Stimulated activated naive B cell treated with anti-CD40 and anti-IgM and Interleukin-4, amounts not matched to agents 10 μg/mL and 1 μg/mL and 100 μg/mL, for 72 hours (primary cell): Measurements from ENCODE around the gene CHEK1.

Experiments used
- ATAC-seq, 2 donors: fragments of 150-1000 bp; cut with Tn5 transposase; replicated peaks; 2 replicates each; pipeline ENCODE4 v1.10.0; 2021; ENCODE audit warnings: moderate library complexity in 1 of 2
- DNase-seq: peaks from one replicate; pipeline ENCODE4 v3.0.0; 2021
- H3K27ac Mint-ChIP-seq: one replicate; pipeline ENCODE4 v1.8.0; 2022; ENCODE audit warnings: mild to moderate bottlenecking, mixed read lengths
- H3K27me3 Mint-ChIP-seq, 2 donors: one replicate each; pipeline ENCODE4 v1.8.0; 2022; ENCODE audit warnings: mixed read lengths in 2 of 2
- H3K36me3 Mint-ChIP-seq, 2 donors: one replicate each; pipeline ENCODE4 v1.8.0; 2022; ENCODE audit warnings: mixed read lengths in 2 of 2, mild to moderate bottlenecking in 1 of 2
- H3K4me1 Mint-ChIP-seq, 2 donors: one replicate each; pipeline ENCODE4 v1.8.0; 2022; ENCODE audit warnings: mixed read lengths in 2 of 2, mild to moderate bottlenecking in 1 of 2
- H3K4me3 Mint-ChIP-seq, 2 donors: one replicate each; pipeline ENCODE4 v1.8.0; 2022; ENCODE audit warnings: mild to moderate bottlenecking in 2 of 2, mixed read lengths in 2 of 2, moderate library complexity in 1 of 2
- H3K9me3 Mint-ChIP-seq, 2 donors: one replicate each; pipeline ENCODE4 v1.8.0; 2022; ENCODE audit warnings: mixed read lengths in 2 of 2, mild to moderate bottlenecking in 1 of 2

The CHEK1 gene

DNA sequence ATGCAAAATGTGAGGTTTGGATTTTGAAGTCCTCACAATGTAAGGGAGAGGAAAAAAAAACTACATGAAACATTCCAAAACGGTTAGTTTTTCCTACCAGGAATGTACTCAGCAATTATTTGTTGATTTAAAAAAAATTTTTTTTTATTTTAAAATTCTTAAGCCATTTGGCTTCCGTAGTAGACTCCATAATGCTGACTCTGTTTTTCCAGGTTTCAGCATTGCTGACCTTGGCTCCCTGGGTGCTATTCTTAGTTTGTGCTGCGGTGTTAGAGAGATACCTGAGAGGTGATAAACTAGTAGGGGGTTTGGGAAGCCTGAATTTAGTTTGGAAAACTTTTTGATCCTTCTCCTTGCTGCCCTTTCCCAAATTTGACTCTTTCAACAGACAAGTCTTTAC lies 21.8 kb upstream of the CHEK1 start:
- DNase-seq (no peak), ATAC-seq (no peak)
- Mint-ChIP-seq H3K4me1 (peaks cover 4 to 8% of the 10 kb centered on the region in 2 donors), H3K27ac (peak overlapping the region; percentile 20), H3K9me3 (no peaks in the 10 kb centered on the region), H3K4me3 (no peak overlapping the region), H3K27me3 (no peaks in the 10 kb centered on the region), H3K36me3 (peaks cover 39% of the 10 kb centered on the region in 2 donors)

DNA sequence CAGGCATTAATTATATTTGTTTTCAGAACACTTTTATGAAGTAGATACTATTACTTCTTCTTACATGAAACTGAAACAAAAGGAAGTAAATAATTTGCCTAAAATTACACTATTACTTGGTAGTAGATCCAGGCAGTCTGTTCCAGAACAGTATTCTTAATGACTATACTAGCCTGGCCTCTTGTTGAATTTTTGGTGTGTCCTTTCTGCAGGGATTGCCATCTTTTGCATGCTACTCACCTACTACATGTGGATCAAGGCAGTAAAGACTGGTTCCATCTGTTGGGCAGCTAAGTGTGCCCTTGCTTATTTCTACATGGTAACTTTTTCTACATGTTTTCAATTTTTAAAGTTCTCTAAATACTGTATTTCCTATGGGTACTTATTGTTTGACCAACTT lies 19.5 kb upstream of the CHEK1 start:
- DNase-seq (no peak), ATAC-seq (no peak)
- Mint-ChIP-seq H3K9me3 (no peaks in the 10 kb centered on the region), H3K4me1 (peaks cover 2 to 8% of the 10 kb centered on the region in 2 donors), H3K27me3 (no peaks in the 10 kb centered on the region), H3K36me3 (peaks cover 47 to 48% of the 10 kb centered on the region in 2 donors), H3K27ac (no peak overlapping the region), H3K4me3 (no peak overlapping the region)

DNA sequence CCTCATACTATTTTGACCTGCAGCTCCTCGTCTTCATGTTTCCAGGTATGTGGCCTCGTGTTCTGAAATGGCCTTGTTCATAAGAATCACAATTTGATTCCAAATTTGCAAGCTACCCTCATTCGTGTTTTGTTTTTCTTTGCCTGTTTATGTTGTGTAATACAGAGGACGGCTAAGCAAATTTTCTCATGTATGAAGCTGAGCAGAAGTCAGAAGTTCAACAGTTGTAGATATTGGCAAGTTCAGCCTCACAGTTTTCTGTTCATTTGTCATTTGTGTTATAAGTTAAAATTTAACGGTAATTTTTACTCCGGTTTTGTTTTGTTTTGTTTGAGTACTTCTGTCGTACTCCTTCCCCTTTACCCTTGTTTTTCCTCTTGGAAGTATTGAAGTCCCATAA lies 15.4 kb upstream of the CHEK1 start:
- Mint-ChIP-seq H3K9me3 (no peaks in the 10 kb centered on the region), H3K27me3 (no peaks in the 10 kb centered on the region), H3K4me3 (no peak overlapping the region), H3K36me3 (peaks cover 53 to 55% of the 10 kb centered on the region in 2 donors), H3K27ac (no peak overlapping the region), H3K4me1 (peaks cover 0 to 1% of the 10 kb centered on the region in 2 donors)
- DNase-seq: no peak
- no peak for ATAC-seq

DNA sequence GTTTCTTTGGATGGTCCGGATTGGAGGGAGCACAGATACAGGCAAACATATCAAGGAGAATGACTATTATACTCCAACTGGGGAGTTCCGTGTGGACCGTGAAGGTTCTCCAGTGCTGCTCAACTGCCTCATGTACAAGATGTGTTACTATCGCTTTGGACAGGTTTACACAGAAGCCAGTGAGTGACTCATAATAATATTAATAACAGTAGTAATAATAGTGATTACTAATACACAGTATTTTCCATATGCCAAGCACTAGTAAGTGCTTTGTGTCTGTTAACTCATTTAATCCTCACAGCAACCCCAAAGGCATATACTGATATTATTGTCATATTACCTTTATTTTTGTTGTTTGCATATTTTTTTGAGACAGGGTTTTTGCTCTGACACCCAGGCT lies 6.6 kb upstream of the CHEK1 start:
- Mint-ChIP-seq H3K27me3 (no peaks in the 10 kb centered on the region), H3K36me3 (peaks cover 24 to 38% of the 10 kb centered on the region in 2 donors), H3K27ac (no peak overlapping the region), H3K4me3 (no peak overlapping the region), H3K4me1 (no peaks in the 10 kb centered on the region), H3K9me3 (no peaks in the 10 kb centered on the region)
- DNase-seq (no peak), ATAC-seq (no peak)

DNA sequence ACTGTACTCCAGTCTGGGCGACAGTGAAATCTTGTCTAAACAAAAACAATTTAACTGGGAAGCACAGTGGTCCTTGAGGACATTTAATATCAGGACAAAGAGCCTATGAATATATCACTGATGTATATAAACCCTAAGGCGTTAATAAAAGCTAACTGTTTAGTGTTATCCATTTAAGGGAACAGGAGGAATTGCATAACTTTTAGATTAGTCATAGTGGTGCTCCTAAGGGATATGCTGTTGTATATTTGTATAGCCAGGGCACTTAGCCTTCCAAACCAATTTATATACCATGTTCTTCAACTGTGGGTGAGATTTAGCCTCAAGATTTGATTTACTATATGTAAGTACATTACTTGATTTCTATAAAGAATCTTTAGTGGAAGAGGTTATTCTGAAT lies 3.0 kb upstream of the CHEK1 start:
- no peak overlapping the region for H3K4me3 Mint-ChIP-seq
- H3K27ac Mint-ChIP-seq: no peak overlapping the region
- DNase-seq: no peak

DNA sequence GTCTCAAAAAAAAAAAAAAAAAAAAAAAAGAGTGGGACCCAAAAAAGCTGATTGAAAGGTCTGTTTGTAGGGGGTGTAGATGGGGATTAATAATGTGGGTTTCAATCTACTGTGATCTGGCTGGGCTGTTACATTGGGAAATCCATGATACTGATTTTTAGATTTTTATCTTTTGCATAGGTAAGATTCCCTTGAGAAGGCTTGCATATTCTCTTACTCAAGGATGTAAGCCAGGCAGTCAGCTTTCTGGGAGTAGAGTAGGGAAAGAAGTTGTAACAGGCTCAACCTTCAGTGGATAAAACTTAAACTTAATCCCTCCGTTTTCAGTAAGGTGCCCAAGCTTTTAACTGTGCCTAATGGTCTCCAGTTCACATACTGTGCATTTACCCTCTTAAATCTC lies 1.9 kb upstream of the CHEK1 start:
- ATAC-seq: no peak
- Mint-ChIP-seq H3K4me3 (no peak overlapping the region), H3K27me3 (no peaks in the 10 kb centered on the region), H3K36me3 (peaks cover 17 to 40% of the 10 kb centered on the region in 2 donors), H3K9me3 (no peaks in the 10 kb centered on the region), H3K27ac (no peak overlapping the region), H3K4me1 (peaks cover 13 to 31% of the 10 kb centered on the region in 2 donors)
- no peak for DNase-seq

More for the DNA sequence above, 3.0 kb upstream of the CHEK1 start:
- no peak for ATAC-seq
- Mint-ChIP-seq H3K4me1 (peaks cover 11 to 25% of the 10 kb centered on the region in 2 donors), H3K9me3 (no peaks in the 10 kb centered on the region), H3K27me3 (no peaks in the 10 kb centered on the region), H3K36me3 (peaks cover 13 to 33% of the 10 kb centered on the region in 2 donors)

DNA sequence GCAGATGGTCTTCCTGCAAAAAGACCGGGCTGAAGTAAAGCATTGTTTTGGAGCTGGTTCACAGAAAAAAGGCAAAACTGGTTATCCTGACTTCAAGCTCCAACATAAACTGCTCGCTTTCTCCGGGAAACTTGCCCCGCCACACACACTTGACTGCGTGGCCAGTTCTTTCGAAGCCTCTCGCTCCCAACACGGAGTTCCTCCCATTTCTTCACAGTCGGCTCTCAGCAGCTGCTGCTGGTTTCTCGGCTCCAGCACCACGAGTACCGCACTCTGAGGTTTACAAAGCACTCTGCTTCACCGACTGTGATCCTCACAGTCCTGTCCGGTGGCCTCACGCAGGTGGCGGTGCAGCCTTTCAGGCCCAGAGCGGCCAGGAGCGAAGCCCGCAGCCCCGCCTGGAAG lies 264 bp downstream of the CHEK1 start:
- H3K9me3 Mint-ChIP-seq: no peaks in the 10 kb centered on the region
- no peaks in the 10 kb centered on the region for H3K27me3 Mint-ChIP-seq
- ATAC-seq (no peak), DNase-seq (no peak)
- peak overlapping the region; percentile 87 to 90 for H3K4me3 Mint-ChIP-seq
- peak overlapping the region; percentile 96 for H3K27ac Mint-ChIP-seq
- H3K4me1 Mint-ChIP-seq: peaks cover 13 to 31% of the 10 kb centered on the region in 2 donors
- H3K36me3 Mint-ChIP-seq: peaks cover 10 to 37% of the 10 kb centered on the region in 2 donors

DNA sequence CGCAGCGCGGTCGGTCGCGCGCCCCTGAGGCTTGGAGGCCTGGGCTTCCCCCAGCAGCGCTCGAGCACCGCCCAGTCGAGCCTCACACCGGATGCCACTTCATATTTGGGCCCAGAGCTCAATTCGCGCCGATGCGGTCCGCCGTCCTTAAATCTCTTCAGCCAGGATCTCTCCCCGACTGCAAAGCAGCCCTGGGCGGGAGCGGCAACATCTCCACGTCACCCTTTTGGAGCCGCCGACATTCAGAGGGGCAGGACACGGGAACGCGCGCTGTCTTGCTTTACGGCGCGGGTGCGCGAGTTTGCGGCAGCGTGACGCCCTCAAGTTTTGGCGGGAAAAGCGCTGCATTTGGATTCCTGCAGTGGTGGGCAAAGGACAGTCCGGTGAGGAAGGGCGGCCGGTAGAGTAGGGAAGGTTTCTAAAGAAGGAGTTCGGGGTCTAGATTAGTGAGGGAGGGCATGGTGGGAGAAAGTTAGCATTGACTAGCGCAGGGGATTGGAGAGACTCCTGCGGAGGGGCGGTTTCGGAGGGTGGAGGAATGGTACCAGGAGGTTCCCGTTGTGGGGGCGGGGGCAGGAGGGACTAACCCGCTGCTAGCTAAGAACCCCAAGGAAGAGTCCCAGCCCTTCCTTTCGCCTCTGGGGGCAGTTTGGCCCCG lies 796 bp downstream of the CHEK1 start:
- peak; percentile 90 to 94 for ATAC-seq
- Mint-ChIP-seq H3K4me1 (peaks cover 13 to 31% of the 10 kb centered on the region in 2 donors), H3K36me3 (peaks cover 11 to 37% of the 10 kb centered on the region in 2 donors), H3K4me3 (peak overlapping the region; percentile 87 to 90), H3K27me3 (no peaks in the 10 kb centered on the region), H3K9me3 (no peaks in the 10 kb centered on the region), H3K27ac (peak overlapping the region; percentile 96)
- peak; percentile 86 for DNase-seq

DNA sequence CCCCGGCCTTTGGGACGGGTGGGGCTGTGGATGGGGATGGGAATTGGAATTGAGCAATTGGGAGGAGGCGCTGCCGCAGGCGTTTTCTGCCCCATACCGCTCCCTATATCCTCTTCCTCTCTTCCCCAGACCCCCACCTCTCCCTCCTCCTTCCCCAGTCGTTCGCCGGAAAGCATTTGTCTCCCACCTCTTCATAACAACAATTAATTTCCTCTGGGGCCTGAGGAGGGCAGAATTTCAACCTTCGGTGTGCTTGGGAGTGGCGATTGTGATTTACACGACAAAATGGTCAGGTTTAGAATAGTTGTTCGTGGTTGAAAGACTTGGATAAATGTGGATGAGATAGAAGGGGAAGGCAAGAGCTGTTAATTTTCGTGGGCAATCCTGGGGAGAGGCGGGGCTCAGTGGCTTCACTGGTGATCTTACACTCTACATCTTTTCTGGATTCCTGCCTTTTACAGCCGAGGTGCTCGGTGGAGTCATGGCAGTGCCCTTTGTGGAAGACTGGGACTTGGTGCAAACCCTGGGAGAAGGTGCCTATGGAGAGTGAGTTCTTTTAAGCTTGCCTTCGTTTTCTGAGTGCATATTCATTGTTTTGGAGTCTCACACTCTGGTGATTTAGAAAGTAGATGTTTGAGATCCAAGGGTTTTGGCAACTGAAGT lies 1.5 kb downstream of the CHEK1 start:
- DNase-seq (no peak), ATAC-seq (peak; percentile 41 to 55)
- H3K36me3 Mint-ChIP-seq: peaks cover 13 to 35% of the 10 kb centered on the region in 2 donors
- H3K27me3 Mint-ChIP-seq: no peaks in the 10 kb centered on the region
- H3K4me1 Mint-ChIP-seq: peaks cover 13 to 31% of the 10 kb centered on the region in 2 donors
- peak overlapping the region; percentile 87 to 90 for H3K4me3 Mint-ChIP-seq
- H3K27ac Mint-ChIP-seq: peak overlapping the region; percentile 37
- no peaks in the 10 kb centered on the region for H3K9me3 Mint-ChIP-seq

DNA sequence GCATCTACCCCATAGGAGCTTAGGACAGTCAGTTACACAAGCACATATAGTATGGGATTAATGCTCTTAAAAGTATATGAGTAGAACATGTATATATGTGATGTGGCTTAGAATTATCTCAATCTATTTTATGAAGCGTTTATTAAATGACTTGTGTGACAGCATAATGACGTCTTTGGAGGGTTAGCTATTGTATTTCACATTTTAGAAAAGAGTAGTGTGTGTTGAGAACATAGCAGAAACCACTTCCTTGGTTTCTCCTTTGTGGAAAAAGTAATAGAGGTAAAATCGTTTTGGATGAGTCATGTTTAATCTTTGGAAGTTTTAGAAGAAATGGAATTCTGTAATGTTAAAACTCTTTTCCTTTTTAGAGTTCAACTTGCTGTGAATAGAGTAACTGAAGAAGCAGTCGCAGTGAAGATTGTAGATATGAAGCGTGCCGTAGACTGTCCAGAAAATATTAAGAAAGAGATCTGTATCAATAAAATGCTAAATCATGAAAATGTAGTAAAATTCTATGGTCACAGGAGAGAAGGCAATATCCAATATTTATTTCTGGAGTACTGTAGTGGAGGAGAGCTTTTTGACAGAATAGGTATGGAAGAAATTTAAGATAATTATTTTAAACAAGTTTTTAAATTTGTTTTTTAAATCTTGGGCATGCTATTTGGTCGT lies 2.4 kb downstream of the CHEK1 start:
- Mint-ChIP-seq H3K27ac (no peak overlapping the region), H3K27me3 (no peaks in the 10 kb centered on the region), H3K4me3 (peak overlapping the region; percentile 87 to 90), H3K4me1 (peaks cover 13 to 31% of the 10 kb centered on the region in 2 donors), H3K9me3 (no peaks in the 10 kb centered on the region), H3K36me3 (peaks cover 13 to 33% of the 10 kb centered on the region in 2 donors)
- ATAC-seq (no peak), DNase-seq (no peak)

DNA sequence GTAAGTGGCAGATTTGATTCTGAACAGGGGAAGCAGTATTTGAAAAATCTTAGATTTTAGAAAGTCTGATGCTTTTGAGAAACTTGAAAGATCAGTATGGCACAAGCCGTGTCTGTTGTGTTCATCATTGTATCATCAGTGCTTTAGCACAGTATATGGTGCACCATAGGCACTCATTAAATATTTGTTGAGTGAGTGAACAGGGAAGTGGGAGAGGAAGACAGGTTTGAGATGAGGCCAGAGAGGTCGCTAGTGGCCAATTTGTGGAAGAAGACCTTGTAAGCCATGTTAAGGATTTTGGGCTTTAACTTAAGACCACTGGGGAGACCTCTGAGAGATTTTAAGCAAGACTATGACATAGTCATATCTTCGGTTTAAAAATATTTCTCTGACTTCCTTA lies 12.9 kb downstream of the CHEK1 start:
- H3K27ac Mint-ChIP-seq: no peak overlapping the region
- H3K27me3 Mint-ChIP-seq: no peaks in the 10 kb centered on the region
- H3K4me3 Mint-ChIP-seq: no peak overlapping the region
- no peaks in the 10 kb centered on the region for H3K9me3 Mint-ChIP-seq
- ATAC-seq: no peak
- no peaks in the 10 kb centered on the region for H3K4me1 Mint-ChIP-seq
- DNase-seq: no peak
- peaks cover 42 to 54% of the 10 kb centered on the region in 2 donors for H3K36me3 Mint-ChIP-seq

DNA sequence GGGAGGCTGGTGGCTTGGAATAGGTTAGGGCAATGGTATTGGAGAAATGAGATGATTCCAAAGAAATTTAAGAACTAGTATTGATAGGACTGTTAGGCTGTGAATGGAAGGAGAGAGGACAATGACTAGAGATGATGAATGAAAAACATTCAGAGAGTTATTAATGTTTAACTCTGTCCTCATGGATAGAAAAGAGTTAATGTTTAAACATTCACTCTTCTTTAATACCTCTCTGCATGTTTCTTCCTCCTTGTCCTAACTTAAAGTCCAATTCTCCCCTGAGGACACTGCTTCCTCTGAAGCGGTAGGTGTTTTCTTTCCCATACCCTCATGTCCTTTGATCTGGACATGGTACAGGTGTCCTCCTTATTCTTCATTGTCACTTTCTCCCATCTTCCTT lies 13.4 kb downstream of the CHEK1 start:
- Mint-ChIP-seq H3K27ac (no peak overlapping the region), H3K9me3 (no peaks in the 10 kb centered on the region), H3K4me1 (no peaks in the 10 kb centered on the region), H3K4me3 (no peak overlapping the region), H3K36me3 (peaks cover 42 to 54% of the 10 kb centered on the region in 2 donors), H3K27me3 (no peaks in the 10 kb centered on the region)
- DNase-seq (no peak), ATAC-seq (no peak)

DNA sequence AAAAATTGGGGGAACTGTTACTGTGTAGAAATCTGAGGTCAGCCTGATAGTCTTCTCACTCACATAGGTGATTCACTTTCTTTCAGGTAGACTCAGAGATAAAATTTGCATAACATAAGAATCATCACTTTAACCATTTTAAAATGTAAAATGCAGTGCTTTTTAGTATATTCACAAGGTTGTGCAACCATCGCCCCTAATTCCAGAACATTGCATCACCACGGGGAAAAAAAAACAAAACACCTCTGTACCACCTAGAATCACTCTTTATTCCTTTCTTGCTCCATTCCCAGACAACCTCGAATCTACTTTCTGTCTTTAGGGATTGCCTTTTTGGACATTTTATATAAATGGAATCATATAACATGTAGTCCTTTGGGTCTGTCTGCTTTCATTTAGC lies 20.9 kb downstream of the CHEK1 start:
- no peaks in the 10 kb centered on the region for H3K27me3 Mint-ChIP-seq
- H3K36me3 Mint-ChIP-seq: peaks cover 47 to 52% of the 10 kb centered on the region in 2 donors
- DNase-seq: no peak
- no peak for ATAC-seq
- no peak overlapping the region for H3K4me3 Mint-ChIP-seq
- H3K9me3 Mint-ChIP-seq: peaks cover 0 to 4% of the 10 kb centered on the region in 2 donors
- no peaks in the 10 kb centered on the region for H3K4me1 Mint-ChIP-seq
- no peak overlapping the region for H3K27ac Mint-ChIP-seq

DNA sequence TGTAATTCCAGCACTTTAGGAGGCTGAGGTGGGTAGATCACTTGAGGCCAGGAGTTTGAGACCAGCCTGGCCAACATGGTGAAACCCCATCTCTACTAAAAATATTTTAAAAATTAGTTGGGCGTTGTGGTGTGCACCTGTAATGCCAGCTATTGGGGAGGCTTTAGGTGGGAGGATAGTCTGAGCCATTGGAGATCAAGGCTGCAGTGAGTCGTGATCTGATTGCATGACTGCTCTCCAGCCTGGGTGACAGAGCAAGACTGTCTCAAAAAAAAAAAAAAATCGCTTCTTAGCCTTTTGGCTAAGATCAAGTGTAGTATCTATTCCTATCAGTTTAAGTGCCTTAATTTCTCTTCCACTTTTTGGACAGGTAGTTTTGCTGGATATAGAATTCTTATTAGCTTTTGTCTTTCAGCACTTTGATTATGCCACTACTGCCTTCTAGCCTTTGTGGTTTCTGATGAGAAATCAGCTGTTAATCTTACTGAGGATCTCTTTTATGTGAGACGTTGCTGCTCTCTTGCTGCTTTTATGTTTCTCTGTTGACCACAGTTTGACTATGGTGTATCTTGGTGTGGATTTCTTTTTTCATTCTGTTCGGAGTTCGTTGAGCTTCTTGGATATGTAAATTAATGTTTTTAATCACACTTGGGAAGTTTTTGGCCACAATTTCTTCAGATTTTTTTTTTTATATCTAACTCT lies 24.7 kb downstream of the CHEK1 start:
- Mint-ChIP-seq H3K9me3 (peaks cover 0 to 4% of the 10 kb centered on the region in 2 donors), H3K27ac (no peak overlapping the region), H3K4me3 (no peak overlapping the region), H3K36me3 (peaks cover 45 to 52% of the 10 kb centered on the region in 2 donors), H3K27me3 (no peaks in the 10 kb centered on the region), H3K4me1 (no peaks in the 10 kb centered on the region)
- ATAC-seq (no peak), DNase-seq (no peak)
